GM19324 (cell line): ENCODE results near the gene TPRN.

Source experiments
- ATAC-seq: cut with Tn5 transposase; IDR thresholded peaks from one replicate; pipeline ENCODE4 v1.9.1; 2021; ENCODE audit warnings: mild to moderate bottlenecking, moderate library complexity; ENCODE audit not compliant: unreplicated experiment, low FRiP score

Gene TPRN

GRCh38 chr9:137175345-137175961 is 25.1 kb downstream of the TPRN start:
- no peak for ATAC-seq

GRCh38 chr9:137174722-137175293 is 25.7 kb downstream of the TPRN start:
- ATAC-seq: no peak

- ATAC-seq: no peak
These were observed 26.5 kb downstream of the TPRN start for GRCh38 chr9:137173796-137174664.

GRCh38 chr9:137172901-137173795 is 27.4 kb downstream of the TPRN start:
- ATAC-seq: no peak

DNA sequence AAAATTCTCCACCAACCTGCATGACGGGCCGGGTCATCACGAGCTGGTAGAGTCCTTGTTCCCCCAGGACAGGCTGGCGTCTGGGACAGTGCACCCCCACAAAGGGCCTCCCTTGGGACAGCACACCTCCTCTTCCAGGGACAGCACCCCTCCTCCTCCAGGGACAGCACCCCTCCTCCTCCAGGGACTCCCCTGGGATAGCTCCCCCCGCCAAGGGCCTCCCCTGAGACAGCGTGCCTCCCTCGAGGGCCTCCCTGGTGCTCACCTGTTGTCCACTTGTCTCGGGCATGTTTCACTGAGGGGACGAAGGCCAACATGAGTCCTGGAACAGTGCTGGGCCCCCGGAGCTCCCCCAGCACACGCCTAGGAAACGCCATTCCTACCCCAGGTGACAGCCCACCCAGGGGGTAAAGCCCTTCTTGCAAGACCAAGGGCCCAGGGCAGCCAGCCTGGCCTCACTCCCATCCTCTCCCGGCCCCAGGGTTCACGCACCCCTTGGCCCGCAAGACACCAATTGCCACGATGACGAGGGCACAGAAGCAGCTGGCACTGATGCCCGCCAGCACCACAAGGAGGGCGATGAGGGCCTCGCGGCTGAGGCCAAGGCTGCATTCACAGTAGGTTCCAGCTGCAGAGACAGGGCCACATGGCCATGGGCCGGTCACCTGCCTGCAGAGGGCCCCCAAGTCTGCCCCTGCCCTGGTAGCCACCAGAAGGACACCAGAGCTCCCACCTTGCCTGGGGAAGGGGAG is 29.2 kb downstream of the TPRN start:
- no peak for ATAC-seq

- no peak for ATAC-seq
These were observed 29.9 kb downstream of the TPRN start for GRCh38 chr9:137170486-137171148.

DNA sequence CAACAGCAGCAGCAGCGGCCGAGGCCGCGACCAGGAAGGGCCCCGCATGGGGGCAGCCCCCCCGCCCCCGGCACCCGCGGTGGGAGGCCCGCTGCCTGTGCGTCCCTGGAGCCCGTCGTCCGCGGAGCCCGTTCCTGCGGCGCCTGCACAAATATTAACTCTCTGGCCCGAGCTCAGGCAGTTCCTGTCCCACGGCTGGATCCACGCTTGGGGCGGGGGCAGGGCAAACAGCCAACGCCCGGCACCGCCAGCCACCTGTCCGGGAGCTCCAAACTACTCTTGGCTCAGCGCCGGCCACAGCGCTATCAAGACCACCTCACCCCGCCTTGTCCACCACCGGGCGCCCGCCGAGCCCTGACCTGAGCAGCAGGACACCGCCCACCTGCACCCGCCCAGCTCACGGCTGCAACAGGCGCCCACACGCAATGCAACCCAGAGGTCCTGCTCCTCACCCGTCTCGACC is 30.6 kb downstream of the TPRN start, which contains the start of gene LRRC26:
TSS of gene LRRC26 (minus strand) at position 156 of the 463 bp plus-strand sequence. CDS start at position 48, 108 bp downstream.
- no peak for ATAC-seq

DNA sequence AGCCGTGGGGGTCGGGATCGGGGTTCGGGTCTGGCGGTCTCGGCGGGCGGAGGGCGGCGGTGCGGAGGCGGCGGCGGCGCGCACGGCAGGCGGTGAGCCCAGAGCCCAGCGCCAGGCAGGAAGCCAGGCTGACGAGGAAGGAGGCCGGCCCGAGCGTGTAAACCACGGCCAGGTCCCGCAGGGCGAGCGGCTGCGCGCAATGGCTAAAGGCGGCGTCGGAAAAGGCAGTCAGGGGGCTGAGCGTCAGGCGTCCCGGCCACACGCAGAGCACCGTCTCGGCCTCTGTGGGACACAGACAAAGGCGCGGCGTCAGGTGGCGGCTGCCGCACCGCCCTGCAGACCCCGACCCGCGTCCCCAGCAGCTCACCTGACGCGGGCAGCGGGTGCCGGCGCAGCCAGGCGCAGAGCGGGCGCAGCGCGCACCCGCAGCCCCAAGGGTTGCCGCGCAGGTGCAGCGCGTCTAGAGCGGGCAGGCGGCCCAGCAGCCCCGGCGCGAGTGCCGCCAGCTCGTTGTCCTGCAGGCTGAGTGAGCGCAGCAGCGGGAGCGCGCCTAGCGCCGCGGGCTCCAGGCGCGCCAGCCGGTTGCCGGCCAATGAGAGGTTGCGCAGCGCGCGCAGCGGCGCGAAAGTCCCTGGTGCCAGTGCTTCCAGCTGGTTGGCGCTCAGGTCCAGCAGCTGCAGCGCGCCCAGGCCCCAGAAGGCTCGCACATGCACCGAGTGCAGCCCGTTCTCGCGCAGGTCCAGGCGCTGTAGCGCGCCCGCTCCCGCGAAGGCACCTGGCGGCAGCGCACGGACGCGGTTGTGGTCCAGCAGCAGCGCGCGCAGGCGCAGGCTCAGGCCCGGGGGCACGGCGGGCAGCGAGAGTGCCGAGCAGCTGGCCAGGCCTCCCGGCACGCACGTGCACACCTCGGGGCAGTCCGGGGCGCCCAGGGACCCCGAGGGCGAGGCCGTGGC is 31.4 kb downstream of the TPRN start:
- ATAC-seq: no peak

GRCh38 chr9:137168573-137168903 is 32.0 kb downstream of the TPRN start:
- no peak for ATAC-seq

DNA sequence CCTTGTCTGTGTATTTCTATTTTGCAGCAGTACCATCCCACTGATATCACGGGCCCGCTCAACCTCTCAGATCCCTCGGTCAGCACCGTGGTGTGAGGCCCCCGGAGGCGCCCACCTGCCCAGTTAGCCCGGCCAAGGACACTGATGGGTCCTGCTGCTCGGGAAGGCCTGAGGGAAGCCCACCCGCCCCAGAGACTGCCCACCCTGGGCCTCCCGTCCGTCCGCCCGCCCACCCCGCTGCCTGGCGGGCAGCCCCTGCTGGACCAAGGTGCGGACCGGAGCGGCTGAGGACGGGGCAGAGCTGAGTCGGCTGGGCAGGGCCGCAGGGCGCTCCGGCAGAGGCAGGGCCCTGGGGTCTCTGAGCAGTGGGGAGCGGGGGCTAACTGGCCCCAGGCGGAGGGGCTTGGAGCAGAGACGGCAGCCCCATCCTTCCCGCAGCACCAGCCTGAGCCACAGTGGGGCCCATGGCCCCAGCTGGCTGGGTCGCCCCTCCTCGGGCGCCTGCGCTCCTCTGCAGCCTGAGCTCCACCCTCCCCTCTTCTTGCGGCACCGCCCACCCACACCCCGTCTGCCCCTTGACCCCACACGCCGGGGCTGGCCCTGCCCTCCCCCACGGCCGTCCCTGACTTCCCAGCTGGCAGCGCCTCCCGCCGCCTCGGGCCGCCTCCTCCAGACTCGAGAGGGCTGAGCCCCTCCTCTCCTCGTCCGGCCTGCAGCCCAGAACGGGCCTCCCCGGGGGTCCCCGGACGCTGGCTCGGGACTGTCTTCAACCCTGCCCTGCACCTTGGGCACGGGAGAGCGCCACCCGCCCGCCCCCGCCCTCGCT is 32.6 kb downstream of the TPRN start:
- ATAC-seq: no peak

DNA sequence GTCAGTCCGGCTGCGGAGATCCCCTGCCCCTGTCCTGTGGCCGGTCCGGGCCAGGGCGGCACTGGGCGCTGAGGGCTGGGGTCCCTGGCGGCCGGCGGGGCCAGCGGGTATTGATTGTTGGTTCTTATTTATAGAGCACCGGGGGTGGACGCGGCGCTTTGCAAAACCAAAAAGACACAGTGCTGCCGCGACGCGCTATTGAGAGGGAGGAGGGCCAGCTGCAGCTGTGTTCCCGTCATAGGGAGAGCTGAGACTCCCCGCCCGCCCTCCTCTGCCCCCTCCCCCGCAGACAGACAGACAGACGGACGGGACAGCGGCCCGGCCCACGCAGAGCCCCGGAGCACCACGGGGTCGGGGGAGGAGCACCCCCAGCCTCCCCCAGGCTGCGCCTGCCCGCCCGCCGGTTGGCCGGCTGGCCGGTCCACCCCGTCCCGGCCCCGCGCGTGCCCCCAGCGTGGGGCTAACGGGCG is 33.2 kb downstream of the TPRN start:
- ATAC-seq: no peak

DNA sequence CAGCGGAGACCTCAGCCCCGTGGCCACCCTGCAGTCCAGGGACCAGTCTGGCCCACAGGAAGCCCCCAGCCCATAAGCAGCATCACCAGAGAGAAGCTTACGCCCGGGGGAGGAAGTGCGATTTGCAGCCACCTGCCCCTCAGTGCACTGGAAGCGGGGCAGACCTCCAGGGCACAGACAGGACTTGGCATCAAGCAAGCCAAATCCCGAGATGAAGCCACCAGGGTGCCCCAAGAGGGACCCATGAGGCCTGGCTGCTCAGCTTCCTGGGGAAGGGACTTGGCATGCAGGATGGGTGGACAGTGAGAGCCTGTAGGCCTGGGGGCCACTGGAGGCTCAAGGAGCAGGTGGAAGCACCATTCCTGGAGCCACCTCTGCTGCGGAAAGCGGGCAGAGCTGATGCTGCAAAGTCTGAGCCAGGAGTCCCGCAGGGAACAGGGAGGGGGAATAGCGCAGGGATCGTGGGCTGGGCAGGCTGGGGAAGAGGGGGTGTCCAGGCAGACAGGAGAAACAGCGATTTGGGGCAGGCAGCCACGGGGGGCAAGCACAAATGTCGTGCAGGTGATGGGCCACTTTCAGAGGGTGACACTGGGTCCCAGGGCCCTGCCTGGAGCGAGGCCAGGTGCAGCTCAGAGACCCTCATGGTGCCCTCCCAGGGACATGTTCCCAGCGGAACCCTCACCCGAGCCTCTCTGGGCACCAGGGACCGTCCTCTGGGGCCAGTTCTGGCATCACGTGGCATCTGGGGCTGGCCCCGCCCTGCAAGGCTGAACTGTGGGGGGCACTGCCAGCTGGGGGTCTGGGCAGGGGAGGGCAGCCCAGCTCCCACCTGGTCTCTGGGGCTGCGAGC is 33.9 kb downstream of the TPRN start:
- no peak for ATAC-seq

DNA sequence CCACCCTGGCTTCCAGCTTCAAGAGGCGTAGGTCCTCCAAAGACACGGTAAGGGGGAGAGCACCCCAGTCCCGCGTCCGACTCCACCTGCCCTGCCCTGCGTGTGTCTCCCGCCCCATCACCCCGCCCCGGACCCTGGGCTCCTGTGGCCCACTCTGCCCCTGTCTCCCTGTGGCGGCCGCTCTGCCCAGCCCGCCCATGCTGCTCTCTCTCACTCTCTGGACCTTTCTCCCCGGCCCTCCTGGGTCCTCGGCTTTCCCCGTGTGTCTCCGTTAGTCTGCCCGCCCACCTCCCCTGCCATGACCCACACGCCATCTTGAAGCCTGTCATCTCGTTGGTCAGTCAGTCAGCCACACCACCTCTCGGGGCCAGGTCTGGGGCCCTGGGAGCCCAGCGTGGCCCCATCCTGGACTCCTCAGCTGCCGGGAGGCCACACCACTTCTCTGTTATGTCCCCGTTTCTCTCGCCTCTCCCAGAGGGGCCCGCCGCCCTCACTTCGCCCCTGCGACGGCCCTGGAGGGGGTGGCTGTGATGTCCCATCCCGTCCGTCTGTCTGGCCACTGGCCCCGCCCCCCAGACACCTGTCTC is 35.2 kb downstream of the TPRN start:
- no peak for ATAC-seq

GRCh38 chr9:137164370-137165249 is 35.9 kb downstream of the TPRN start:
- no peak for ATAC-seq

- no peak for ATAC-seq
These were observed 36.7 kb downstream of the TPRN start for GRCh38 chr9:137163805-137164204.
